Kidney (tissue), 14 donors: ENCODE results near the gene HERPUD2. TPM values are rescaled to one million over a fixed set of nuclear protein-coding genes. Genes with fewer than 3 reads are reported as not detected.
"Not testable (repeated sequence)": the region's sequence is repeated elsewhere in the genome, so short reads cannot be mapped to it uniquely, and the experiment has no call there.

ENCODE experiments used
- DNase-seq, 5 donors: peaks; one replicate each; pipeline ENCODE4 v3.0.0-alpha.2; 2013 to 2020
- FAIRE-seq: peaks from 2 replicates; lab custom pipeline; 2012; peaks lifted over from hg19 to GRCh38; lab: Jason Lieb, UNC
- H3K27ac ChIP-seq, 2 donors: one replicate each; pipeline ENCODE4 v1.7.0; 2013; ENCODE audit warnings: low read depth in 2 of 2, low read length in 2 of 2, inconsistent platforms in 1 of 2
- H3K27me3 ChIP-seq: one replicate; pipeline ENCODE4 v1.7.1; 2013; ENCODE audit warnings: low read length, inconsistent platforms; ENCODE audit not compliant: control insufficient read depth, insufficient read depth
- H3K36me3 ChIP-seq, 3 donors: one replicate each; pipeline versions ENCODE4 v1.7.0 to v1.7.1; 2013; ENCODE audit warnings: low read length in 3 of 3, control low read depth in 1 of 3, inconsistent platforms in 1 of 3; ENCODE audit not compliant: insufficient read depth in 3 of 3, control insufficient read depth in 2 of 3
- H3K4me1 ChIP-seq, 3 donors: one replicate each; pipeline versions ENCODE4 v1.7.0 to v1.7.1; 2013; ENCODE audit warnings: low read length in 3 of 3, inconsistent platforms in 1 of 3, low read depth in 1 of 3; ENCODE audit not compliant: control insufficient read depth in 2 of 3, insufficient read depth in 2 of 3
- H3K4me3 ChIP-seq, 3 donors: one replicate each; pipeline versions ENCODE4 v1.7.0 to v1.8.1; 2013; ENCODE audit warnings: low read length in 3 of 3, control low read depth in 1 of 3, inconsistent platforms in 1 of 3
- H3K9ac ChIP-seq, 3 donors: one replicate each; pipeline versions ENCODE4 v1.7.0 to v1.7.1; 2013; ENCODE audit warnings: low read length in 3 of 3, control low read depth in 1 of 3, inconsistent platforms in 1 of 3
- H3K9me3 ChIP-seq, 3 donors: one replicate each; pipeline versions ENCODE4 v1.7.0 to v1.7.1; 2013; ENCODE audit warnings: low read length in 3 of 3, control low read depth in 1 of 3, inconsistent platforms in 1 of 3; ENCODE audit not compliant: control insufficient read depth in 2 of 3, insufficient read depth in 1 of 3
- CTCF ChIP-seq: IDR thresholded peaks from 3 replicates; pipeline ENCODE4 v1.5.1; 2012; ENCODE audit warnings: mild to moderate bottlenecking, moderate library complexity, borderline replicate concordance; ENCODE audit not compliant: insufficient read depth; ENCODE audit errors: extremely low read depth
- intact Hi-C: fragments of 100-400 bp; cut with DNase I; formaldehyde crosslinking; loops from one replicate; pipeline ENCODE4 v1.11.1; 2022
- polyA plus RNA-seq: library from polyadenylated mRNA; stranded (reverse); fragments of 350-450 nt; fragmentation: Illumina TruSeq; extraction: RNeasy Lipid Tissue Mini Kit (QIAGEN cat#74804); gene quantifications from one replicate; pipeline ENCODE4 v1.2.3, GENCODE V29; 2014; ENCODE audit warnings: low read depth, low replicate concordance; ENCODE audit not compliant: insufficient read depth
- total RNA-seq: library from RNA; stranded (reverse); fragmentation: NEBNext Ultra II Directional; extraction: Animal tissue kit (Norgen Biotek cat#: 25700); gene quantifications from one replicate; pipeline ENCODE4 v1.2.1, GENCODE V29; 2021
- donor health status: control.
- donor health status: control.
- donor health status: control.
- donor health status: control.
- donor health status: control.
- donor health status: DM: yes; HTN: yes; CAD: no.
- donor health status: Normal renal cell carcinoma (clear cell type).

The HERPUD2 gene
- total and polyA plus RNA-seq, 2 donors from 2014 or later = 10.0 to 28.9 TPM

- H3K9me3 ChIP-seq = no peaks in the 10 kb centered on the region
- FAIRE-seq = no peak
- DNase-seq = no peak
- no peaks in the 10 kb centered on the region for H3K4me1 ChIP-seq
- no peaks in the 10 kb centered on the region for H3K36me3 ChIP-seq
- H3K4me3 ChIP-seq = no peak overlapping the region
- intact Hi-C loops = no loop called here
- no peak overlapping the region for H3K27ac ChIP-seq
- no peak overlapping the region for H3K9ac ChIP-seq
- TF ChIP-seq CTCF = no peak
- no peaks in the 10 kb centered on the region for H3K27me3 ChIP-seq
These were observed 106.3 kb downstream of the HERPUD2 start for GRCh38 chr7:35588647-35589046.

- Histone ChIP-seq H3K4me3 (no peak overlapping the region), H3K9ac (no peak overlapping the region), H3K9me3 (no peaks in the 10 kb centered on the region), H3K36me3 (no peaks in the 10 kb centered on the region), H3K4me1 (no peaks in the 10 kb centered on the region), H3K27ac (no peak overlapping the region), H3K27me3 (no peaks in the 10 kb centered on the region)
- intact Hi-C loops = no loop called here
- DNase-seq (no peak), FAIRE-seq (no peak)
- TF ChIP-seq CTCF = no peak
These were observed 109.9 kb downstream of the HERPUD2 start for GRCh38 chr7:35584990-35585389.

- H3K9me3 ChIP-seq, H3K4me3 ChIP-seq, H3K27me3 ChIP-seq, FAIRE-seq, H3K36me3 ChIP-seq, DNase-seq, H3K27ac ChIP-seq, H3K9ac ChIP-seq, intact Hi-C loops, H3K4me1 ChIP-seq: not testable (repeated sequence)
These were observed 110.4 kb downstream of the HERPUD2 start for GRCh38 chr7:35584533-35584932.

Other genes with a start within 250 kb of the HERPUD2 start
- gene SEPTIN7, start 105.9 kb upstream of the HERPUD2 start, total RNA-seq = 189 TPM
- gene SEPTIN7, start 105.9 kb upstream of the HERPUD2 start, polyA plus RNA-seq = 125 TPM